Endothelial cell of umbilical vein (primary cell): ENCODE measurements around the gene IRF6. TPM values are rescaled to one million over a fixed set of nuclear protein-coding genes. Genes with fewer than 3 reads are reported as not detected.

Experiments used
- BruUV-seq: library from RNA; stranded (reverse); fragments of 400-500 nt; replicated peaks from 2 replicates; lab custom pipeline; 2021; lab: Mats Ljungman, UMichigan
- CTCF ChIA-PET: fragments of 300-600, 350-600 bp; sonication (Branson Sonifier 250); formaldehyde crosslinking; loops from one replicate; lab custom pipeline; 2021; ENCODE audit warnings: antibody characterized with exemption, inconsistent platforms; lab: Charles Lee
- POLR2A ChIA-PET: fragments of 300-600, 350-600 bp; sonication (Branson Sonifier 250); formaldehyde crosslinking; loops from one replicate; lab custom pipeline; 2021; ENCODE audit warnings: antibody characterized with exemption, inconsistent platforms; lab: Charles Lee
- DNase-seq: peaks from one replicate; pipeline ENCODE4 v3.0.0-alpha.2; 2011; ENCODE audit warnings: low read depth, low spot score
- FAIRE-seq: peaks from 2 replicates; lab custom pipeline; 2011; peaks lifted over from hg19 to GRCh38; lab: Jason Lieb, UNC
- H2AFZ ChIP-seq: 2 replicates; pipeline ENCODE4 v1.6.0; 2012; ENCODE audit warnings: low read depth, low read length, control low read depth, inconsistent platforms
- H3K27ac ChIP-seq: 2 replicates; pipeline ENCODE4 v1.5.1; 2011; ENCODE audit warnings: low read depth, mild to moderate bottlenecking, control low read depth, low read length, moderate library complexity; ENCODE audit not compliant: insufficient read depth
- H3K27me3 ChIP-seq, 2 experiments: 2 replicates each; pipeline versions ENCODE4 v1.6.0 to v1.6.1; 2011; ENCODE audit warnings: low read length in 2 of 2, mixed read lengths in 1 of 2; ENCODE audit not compliant: control insufficient read depth in 2 of 2, insufficient read depth in 2 of 2
- H3K36me3 ChIP-seq, 2 experiments: 2 replicates in 1 of 2; 3 replicates in 1 of 2; pipeline ENCODE4 v1.5.1; 2011; ENCODE audit warnings: low read length in 2 of 2, mild to moderate bottlenecking in 1 of 2, moderate library complexity in 1 of 2; ENCODE audit not compliant: control insufficient read depth in 2 of 2, insufficient read depth in 2 of 2; ENCODE audit errors: extremely low read depth in 1 of 2
- H3K4me1 ChIP-seq: 3 replicates; pipeline ENCODE4 v1.5.1; 2011; ENCODE audit warnings: mild to moderate bottlenecking, low read length; ENCODE audit not compliant: control insufficient read depth, insufficient read depth; ENCODE audit errors: extremely low read depth
- H3K4me2 ChIP-seq: 2 replicates; pipeline ENCODE4 v1.6.1; 2011; ENCODE audit warnings: low read length, control low read depth, mixed read lengths; ENCODE audit not compliant: insufficient read depth
- H3K4me3 ChIP-seq, 3 experiments: fragments of 200-600 bp in 1 of 3; sonication (generic), shearing (Covaris generic) in 1 of 3; replicated peaks in 1 of 3; 2 replicates each; pipeline ENCODE4 v1.5.1; 2011 to 2016; ENCODE audit warnings: control low read depth in 3 of 3, low read length in 3 of 3, mild to moderate bottlenecking in 2 of 3, inconsistent platforms in 1 of 3, low read depth in 1 of 3, moderate library complexity in 1 of 3; ENCODE audit not compliant: insufficient read depth in 1 of 3
- H3K79me2 ChIP-seq: 2 replicates; pipeline ENCODE4 v1.6.0; 2012; ENCODE audit warnings: low read length, inconsistent platforms; ENCODE audit not compliant: control insufficient read depth, insufficient read depth
- H3K9ac ChIP-seq: replicated peaks from 2 replicates; pipeline ENCODE3; 2011; ENCODE audit warnings: low read length, control low read depth; ENCODE audit not compliant: insufficient read depth; ENCODE audit errors: extremely low read depth
- H3K9me1 ChIP-seq: replicated peaks from 3 replicates; pipeline ENCODE4 v1.6.0; 2011; ENCODE audit warnings: mild to moderate bottlenecking, low read length; ENCODE audit not compliant: control insufficient read depth, insufficient read depth; ENCODE audit errors: extremely low read depth
- H3K9me3 ChIP-seq: replicated peaks from 2 replicates; pipeline ENCODE4 v1.5.1; 2012; ENCODE audit warnings: low read length, inconsistent platforms; ENCODE audit not compliant: control insufficient read depth, insufficient read depth
- H4K20me1 ChIP-seq: replicated peaks from 2 replicates; pipeline ENCODE3; 2011; ENCODE audit warnings: mild to moderate bottlenecking, low read length; ENCODE audit not compliant: control insufficient read depth, insufficient read depth; ENCODE audit errors: extremely low read depth
- EZH2 ChIP-seq: IDR thresholded peaks from 2 replicates; pipeline ENCODE4 v1.6.1; 2012; ENCODE audit warnings: borderline replicate concordance, low read depth, mild to moderate bottlenecking, moderate library complexity, low read length, inconsistent platforms; ENCODE audit not compliant: severe bottlenecking
- GATA2 ChIP-seq: IDR thresholded peaks from 2 replicates; pipeline ENCODE4 v1.7.0; 2011; ENCODE audit warnings: low read depth, mild to moderate bottlenecking, moderate library complexity, mixed read lengths, low read length; ENCODE audit not compliant: insufficient read length, insufficient read depth
- JUN ChIP-seq: IDR thresholded peaks from 2 replicates; pipeline ENCODE4 v1.6.1; 2011; ENCODE audit warnings: borderline replicate concordance, low read depth; ENCODE audit not compliant: insufficient read length, insufficient read depth
- MAX ChIP-seq: IDR thresholded peaks from 2 replicates; pipeline ENCODE4 v1.6.1; 2011; ENCODE audit not compliant: insufficient read depth, insufficient read length
- POLR2A ChIP-seq: IDR thresholded peaks from 2 replicates; pipeline ENCODE4 v1.6.1; 2012; ENCODE audit warnings: low read depth, mild to moderate bottlenecking, control low read depth, low read length
- dilution Hi-C: fragments of 300-500 bp; cut with MboI; formaldehyde crosslinking; loops from one replicate; pipeline ENCODE4 v1.15.0; 2019; ENCODE audit warnings: low sequenced_read_pairs; ENCODE audit not compliant: extremely low pct_ligation_motif_present
- intact Hi-C: fragments of 100-400 bp; cut with micrococcal nuclease; formaldehyde crosslinking; loops from one replicate; pipeline ENCODE4 v1.10.0; 2022
- polyA plus RNA-seq, 4 experiments: library from polyadenylated mRNA; depleted of rRNA in 3 of 4; stranded (reverse) in 3 of 4; unstranded in 1 of 4; fragments of >200 nt; gene quantifications; 2 replicates each; pipeline versions ENCODE4 v1.2.1 to v1.2.3, GENCODE V29; 2011 to 2012; ENCODE audit warnings: missing spikeins in 1 of 4
- total RNA-seq: library from RNA; stranded (reverse); gene quantifications from 2 replicates; pipeline ENCODE4 v1.2.3, GENCODE V29; 2021
- TF ChIP-seq, protein P1 (sequence below), 2 donors: IDR thresholded peaks; 1 replicate in 1 of 2; 2 replicates in 1 of 2; pipeline ENCODE4 v1.5.1; 2011; ENCODE audit warnings: low read length in 2 of 2, mild to moderate bottlenecking in 2 of 2, moderate library complexity in 2 of 2, control low read depth in 1 of 2, inconsistent platforms in 1 of 2, low read depth in 1 of 2; ENCODE audit not compliant: insufficient read depth in 1 of 2; ENCODE audit errors: extremely low read depth in 1 of 2

The IRF6 gene
- total and polyA plus RNA-seq, 2 donors (not counting 3 experiments of a cell fraction or from before 2014, with no cell fraction given) = 42.0 to 55.8 TPM

- POLR2A ChIA-PET = no interaction called here
- dilution Hi-C loops = loop anchor here (25.0 kb wide), 1 partner anchor 532 kb away; no protein-coding TSS in a partner anchor
These were observed 24.8 kb upstream of the IRF6 start for GRCh38 chr1:209830722-209831121.

More at GRCh38 chr1:209830722-209831121, 24.8 kb upstream of the IRF6 start:
- FAIRE-seq (no peak), DNase-seq (no peak)
- H3K27ac ChIP-seq = peak overlapping the region; percentile 59
- H3K9me3 ChIP-seq = no peaks in the 10 kb centered on the region
- BruUV-seq = no TSS peak
- no peaks in the 10 kb centered on the region for H3K27me3 ChIP-seq
- peaks cover 8 to 14% of the 10 kb centered on the region in 2 experiments for H3K36me3 ChIP-seq
- H4K20me1 ChIP-seq = no peaks in the 10 kb centered on the region
- H2AFZ ChIP-seq = no peak overlapping the region
- peaks cover 14% of the 10 kb centered on the region for H3K79me2 ChIP-seq
- intact Hi-C loops = no loop called here
- H3K4me3 ChIP-seq = no peak overlapping the region
- H3K9me1 ChIP-seq = no peaks in the 10 kb centered on the region
- TF ChIP-seq EZH2 (no peak), GATA2 (no peak), JUN (no peak), MAX (no peak), POLR2A (no peak)
- TF ChIP-seq, protein P1, sequence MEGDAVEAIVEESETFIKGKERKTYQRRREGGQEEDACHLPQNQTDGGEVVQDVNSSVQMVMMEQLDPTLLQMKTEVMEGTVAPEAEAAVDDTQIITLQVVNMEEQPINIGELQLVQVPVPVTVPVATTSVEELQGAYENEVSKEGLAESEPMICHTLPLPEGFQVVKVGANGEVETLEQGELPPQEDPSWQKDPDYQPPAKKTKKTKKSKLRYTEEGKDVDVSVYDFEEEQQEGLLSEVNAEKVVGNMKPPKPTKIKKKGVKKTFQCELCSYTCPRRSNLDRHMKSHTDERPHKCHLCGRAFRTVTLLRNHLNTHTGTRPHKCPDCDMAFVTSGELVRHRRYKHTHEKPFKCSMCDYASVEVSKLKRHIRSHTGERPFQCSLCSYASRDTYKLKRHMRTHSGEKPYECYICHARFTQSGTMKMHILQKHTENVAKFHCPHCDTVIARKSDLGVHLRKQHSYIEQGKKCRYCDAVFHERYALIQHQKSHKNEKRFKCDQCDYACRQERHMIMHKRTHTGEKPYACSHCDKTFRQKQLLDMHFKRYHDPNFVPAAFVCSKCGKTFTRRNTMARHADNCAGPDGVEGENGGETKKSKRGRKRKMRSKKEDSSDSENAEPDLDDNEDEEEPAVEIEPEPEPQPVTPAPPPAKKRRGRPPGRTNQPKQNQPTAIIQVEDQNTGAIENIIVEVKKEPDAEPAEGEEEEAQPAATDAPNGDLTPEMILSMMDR (IDR thresholded peaks at IDR 0.05; ENCODE audit: extremely low read depth in 1 of 2, insufficient read depth in 1 of 2, low read depth in 1 of 2, low read length in 2 of 2) = no peak
- H3K4me2 ChIP-seq = peak overlapping the region; percentile 45
- H3K9ac ChIP-seq = no peak overlapping the region
- H3K4me1 ChIP-seq = peaks cover 43% of the 10 kb centered on the region
- CTCF ChIA-PET = interaction anchor here (1.1 kb wide), 2 partner anchors 8 to 15 kb away, joined by 3 to 5 read pairs; no protein-coding TSS in a partner anchor
